GM18951 (cell line): ENCODE data around the gene LAYN.

Experiments
- POLR2A ChIP-seq: IDR thresholded peaks from 4 replicates; pipeline ENCODE4 v1.6.1; 2011; ENCODE audit warnings: mild to moderate bottlenecking; ENCODE audit not compliant: insufficient read length, insufficient read depth; ENCODE audit errors: extremely low read depth
- in situ Hi-C: fragments of 300-500 bp; cut with MboI; formaldehyde crosslinking; loops from one replicate; pipeline ENCODE4 v1.12.0; 2022; ENCODE audit warnings: low sequenced_read_pairs, mixed read lengths, inconsistent platforms; ENCODE audit not compliant: unreplicated experiment

LAYN gene

GRCh38 chr11:111559800-111560464 is 19.4 kb downstream of the LAYN start:
- in situ Hi-C loops, result no loop called here
- TF ChIP-seq POLR2A, result no peak

- in situ Hi-C loops, result no loop called here
These were observed 20.3 kb downstream of the LAYN start for GRCh38 chr11:111560800-111561199.

GRCh38 chr11:111561306-111561705 is 20.8 kb downstream of the LAYN start:
- no peak for TF ChIP-seq POLR2A
- in situ Hi-C loops, result no loop called here

More at GRCh38 chr11:111560800-111561199, 20.3 kb downstream of the LAYN start:
- no peak for TF ChIP-seq POLR2A

DNA sequence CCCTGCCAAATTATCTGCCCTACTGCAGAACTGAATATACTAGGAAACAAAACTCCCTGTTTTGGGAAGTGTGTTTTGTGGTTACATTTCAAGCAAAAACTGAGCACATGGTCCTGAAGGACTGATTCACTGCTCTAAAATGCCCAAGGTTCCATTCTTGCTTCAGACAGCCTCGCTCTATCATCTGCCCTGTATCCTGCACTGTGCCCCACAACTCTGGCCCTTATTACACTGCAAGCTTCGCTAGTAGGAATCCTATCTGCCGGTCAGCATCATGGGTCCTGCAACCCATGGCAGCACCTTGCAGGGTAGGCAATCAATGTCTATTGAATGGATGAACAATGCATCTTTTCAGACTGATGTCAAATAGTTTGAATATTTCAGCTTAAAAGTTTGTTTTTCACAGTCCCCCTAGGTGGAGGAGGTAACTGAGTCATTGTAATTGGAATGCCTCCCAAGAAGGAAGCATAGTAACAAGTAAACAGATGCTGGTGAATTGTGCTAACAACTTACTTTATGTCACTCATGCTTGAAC is 21.3 kb downstream of the LAYN start:
- no peak for TF ChIP-seq POLR2A
- in situ Hi-C loops, result no loop called here

- in situ Hi-C loops, result no loop called here
- TF ChIP-seq POLR2A, result no peak
These were observed 22.3 kb downstream of the LAYN start for GRCh38 chr11:111562692-111563389.

GRCh38 chr11:111565114-111565720 is 24.7 kb downstream of the LAYN start:
- in situ Hi-C loops, result no loop called here
- TF ChIP-seq POLR2A, result no peak

GRCh38 chr11:111566324-111566723 is 25.8 kb downstream of the LAYN start:
- in situ Hi-C loops, result no loop called here

GRCh38 chr11:111569476-111569875 is 29.0 kb downstream of the LAYN start:
- no peak for TF ChIP-seq POLR2A
- in situ Hi-C loops, result no loop called here

More at GRCh38 chr11:111566324-111566723, 25.8 kb downstream of the LAYN start:
- no peak for TF ChIP-seq POLR2A

DNA sequence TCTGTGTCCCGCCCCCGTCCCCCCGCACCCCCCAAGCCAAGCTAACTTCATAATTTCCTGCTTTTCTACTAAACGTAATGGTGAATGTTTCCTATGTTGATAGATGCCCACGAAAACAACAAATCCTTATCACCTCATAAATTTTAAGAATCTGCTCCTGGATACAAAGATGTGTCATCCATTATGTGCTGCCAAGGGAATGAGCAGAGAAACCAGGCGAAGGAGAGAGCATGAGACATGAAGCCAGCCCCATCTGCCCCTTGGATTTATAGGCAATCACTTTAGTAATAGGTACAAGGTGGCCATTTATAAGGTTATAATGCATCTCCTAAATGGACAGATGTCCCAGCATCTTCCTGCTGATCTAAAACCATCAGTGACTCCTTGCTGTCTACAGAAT is 30.3 kb downstream of the LAYN start:
- TF ChIP-seq POLR2A, result no peak
- in situ Hi-C loops, result no loop called here

DNA sequence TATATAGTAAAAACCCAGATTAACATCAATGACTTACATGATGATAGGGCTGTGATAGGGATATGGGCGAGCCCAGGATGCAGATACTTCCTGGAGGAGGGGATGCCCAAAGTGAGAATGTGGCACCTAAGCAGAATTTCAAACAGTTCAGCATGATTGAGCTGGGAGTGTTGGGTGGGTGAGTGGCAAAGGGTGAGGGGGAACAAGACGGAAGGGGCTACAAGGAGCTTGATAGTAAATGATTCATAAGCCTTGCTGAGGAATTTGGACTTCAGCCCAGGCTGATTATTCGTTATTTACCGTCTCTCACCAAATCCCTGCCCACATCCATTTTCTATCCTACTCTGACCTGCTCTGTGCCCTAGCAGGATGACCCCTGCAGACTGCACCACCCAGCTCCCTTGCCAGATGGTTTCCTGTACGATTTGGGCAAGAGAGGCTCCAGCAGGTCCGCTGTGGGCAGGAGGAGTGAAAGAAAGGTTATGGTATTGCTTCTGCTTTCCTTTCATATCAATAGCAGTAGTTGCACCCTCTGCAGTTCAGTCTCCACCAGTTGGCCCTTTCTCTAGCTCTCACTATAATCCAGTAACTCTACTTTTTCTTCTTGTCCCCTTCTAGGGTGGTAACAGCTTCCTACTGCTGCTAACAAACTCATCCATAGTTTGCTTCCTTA is 31.4 kb downstream of the LAYN start:
- no peak for TF ChIP-seq POLR2A
- in situ Hi-C loops, result no loop called here

DNA sequence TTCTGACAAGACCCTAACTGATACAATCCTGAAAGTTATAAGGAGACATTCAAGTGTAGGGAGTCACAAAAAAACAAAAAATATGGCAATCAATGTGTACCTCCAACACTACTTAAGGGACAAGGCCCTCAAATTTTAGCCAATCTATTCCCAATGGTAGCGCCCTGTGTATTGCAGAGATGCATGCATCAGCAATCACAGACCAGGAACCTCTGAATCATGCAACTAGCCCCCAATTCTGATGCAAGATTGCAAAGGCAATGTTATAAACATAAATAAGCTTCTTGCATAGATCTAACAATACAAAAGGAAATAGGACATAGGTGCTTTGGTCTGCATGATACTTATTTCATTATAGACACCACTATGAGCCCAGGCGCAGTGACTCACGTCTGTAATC is 32.1 kb downstream of the LAYN start:
- in situ Hi-C loops, result no loop called here
- no peak for TF ChIP-seq POLR2A

DNA sequence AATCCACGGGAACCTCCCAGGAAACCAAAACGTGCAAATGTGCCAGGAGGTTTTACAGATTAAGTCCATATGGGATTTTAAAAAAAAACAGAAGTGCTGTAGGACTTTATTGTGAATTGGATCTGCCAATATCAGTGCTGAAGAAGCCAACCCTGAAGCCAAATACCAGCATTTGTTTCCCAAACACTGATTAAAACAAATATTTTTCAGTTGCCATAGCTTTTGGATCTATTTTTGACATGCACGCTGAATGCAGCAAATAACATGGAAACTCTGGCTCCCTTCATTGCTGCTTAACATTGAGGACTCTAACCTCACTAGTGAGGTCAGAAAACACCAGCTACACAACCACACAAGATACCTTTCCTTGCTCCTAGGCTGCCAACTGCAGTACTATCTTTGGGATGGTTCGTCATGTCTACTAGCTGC is 33.3 kb downstream of the LAYN start:
- TF ChIP-seq POLR2A, result no peak
- in situ Hi-C loops, result no loop called here

DNA sequence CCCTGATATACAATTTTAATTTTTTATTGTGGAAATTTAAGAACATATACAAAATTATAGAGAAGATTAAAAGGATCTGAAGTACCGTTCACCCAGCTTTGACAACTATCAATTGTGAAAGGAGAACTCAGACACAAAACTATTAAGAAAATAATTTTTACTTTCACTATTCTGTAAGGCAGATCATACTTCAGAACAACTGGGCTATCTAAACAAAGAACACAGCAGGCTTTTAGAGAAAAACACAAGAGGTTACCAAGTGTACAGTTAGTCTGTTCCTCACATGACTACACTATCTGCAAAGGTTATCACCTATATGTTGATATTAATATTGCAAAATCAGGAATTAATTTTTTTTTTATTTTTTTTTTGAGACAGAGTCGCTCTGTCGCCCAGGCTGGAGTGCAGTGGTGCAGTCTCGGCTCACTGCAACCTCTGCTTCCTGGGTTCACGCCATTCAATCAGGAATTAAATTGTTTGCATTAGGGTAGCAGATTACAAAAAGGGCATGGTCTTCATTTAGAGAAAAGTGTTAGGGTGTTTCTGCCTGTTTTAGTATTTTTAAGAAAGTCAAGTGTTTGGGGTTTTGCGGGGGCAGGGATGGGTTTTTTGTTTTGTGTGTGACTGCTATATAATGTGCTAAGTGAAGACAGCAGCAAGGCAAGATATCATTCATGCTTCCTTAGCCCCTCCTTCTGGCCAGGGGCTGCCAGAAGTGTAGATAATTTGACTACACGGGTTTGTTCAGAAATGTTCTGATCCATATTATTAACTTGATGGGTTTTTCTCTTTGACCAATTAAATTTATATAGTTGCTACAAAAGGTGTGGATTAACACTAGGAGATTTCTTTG is 34.1 kb downstream of the LAYN start:
- in situ Hi-C loops, result no loop called here
- no peak for TF ChIP-seq POLR2A

DNA sequence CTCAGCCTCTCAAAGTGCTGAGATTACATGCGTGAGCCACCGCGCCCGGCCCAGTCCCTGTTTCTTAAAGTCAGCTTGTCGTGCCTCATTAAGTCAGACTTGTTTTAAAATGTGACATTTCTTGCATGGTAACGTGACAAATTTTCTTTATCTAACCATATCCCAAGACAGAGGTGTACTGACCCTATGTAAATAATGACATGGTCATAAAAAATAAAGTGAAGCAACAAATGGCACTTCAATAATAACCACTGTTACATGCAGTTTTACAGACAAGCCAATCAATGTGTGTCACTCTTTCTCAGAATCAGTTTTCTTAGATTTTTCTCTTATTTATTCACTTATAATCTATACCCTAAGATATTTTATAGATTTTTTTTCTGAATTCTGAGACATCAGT is 35.2 kb downstream of the LAYN start:
- no peak for TF ChIP-seq POLR2A
- in situ Hi-C loops, result no loop called here
